GM19395 (cell line): ENCODE results near the gene ISG20.

ENCODE experiments used
- ATAC-seq: cut with Tn5 transposase; IDR thresholded peaks from one replicate; pipeline ENCODE4 v1.9.1; 2021; ENCODE audit warnings: mild to moderate bottlenecking, moderate library complexity; ENCODE audit not compliant: unreplicated experiment

ISG20 gene

DNA sequence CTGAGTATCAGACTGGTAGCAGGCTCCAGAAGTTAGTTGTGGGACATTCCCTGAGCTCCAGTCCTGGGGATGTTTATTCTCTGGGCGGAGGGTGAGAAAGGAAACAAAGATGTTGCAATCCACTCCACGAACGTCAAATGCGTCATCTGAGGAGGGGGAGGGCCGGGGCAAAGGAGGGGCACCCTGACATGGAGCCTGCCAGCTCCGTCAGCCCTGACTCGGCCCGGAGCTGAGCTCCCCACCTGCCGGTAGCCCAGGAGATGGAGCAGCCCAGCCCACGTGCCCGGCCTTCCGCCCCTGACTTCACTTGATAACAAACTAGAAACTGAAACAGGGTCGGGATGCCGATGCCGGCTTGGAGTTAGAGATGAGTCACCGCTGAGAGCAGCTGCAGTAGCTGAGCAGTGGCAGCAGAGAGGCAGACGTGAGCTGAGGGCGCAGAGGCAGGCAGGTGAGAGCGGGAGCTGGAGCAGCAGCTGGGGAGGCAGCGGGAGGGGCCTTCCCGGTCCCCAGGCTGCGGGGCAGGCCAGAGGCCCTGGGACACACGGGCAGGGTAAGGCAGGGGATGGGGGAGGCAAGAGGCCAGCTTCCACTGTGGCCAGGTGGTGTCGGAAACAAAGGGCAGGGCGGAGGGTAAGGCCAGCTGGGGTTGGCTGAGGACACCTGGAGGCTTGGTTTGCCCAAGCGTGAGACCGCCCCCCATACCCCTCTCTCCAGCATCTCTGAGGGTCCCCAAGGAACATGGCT, at the start of gene ISG20:
ISG20 (plus strand) TSS at position 391 of the 747 bp plus-strand sequence; CDS start at position 742, 351 bp downstream.
- ATAC-seq = peak; percentile 70

DNA sequence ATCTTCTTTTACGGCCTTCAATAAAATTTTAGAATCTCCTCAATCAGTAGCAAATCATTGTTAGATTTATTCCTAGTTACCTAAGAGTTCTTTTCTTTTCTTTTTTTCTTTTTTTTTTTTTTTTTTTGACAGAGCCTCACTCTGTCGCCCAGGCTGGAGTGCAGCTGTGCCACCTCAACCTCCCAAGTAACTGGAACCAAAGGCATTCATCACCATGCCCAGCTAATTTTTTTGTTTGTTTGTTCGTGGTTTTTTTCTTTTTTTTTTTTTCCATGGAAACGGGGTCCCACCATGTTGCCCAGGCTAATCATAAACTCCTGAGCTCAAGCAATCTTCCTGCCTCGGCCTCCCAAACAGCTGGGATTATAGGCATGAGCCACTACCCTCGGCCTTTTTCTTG, 48.1 kb upstream of the ISG20 start:
- ATAC-seq = no peak

DNA sequence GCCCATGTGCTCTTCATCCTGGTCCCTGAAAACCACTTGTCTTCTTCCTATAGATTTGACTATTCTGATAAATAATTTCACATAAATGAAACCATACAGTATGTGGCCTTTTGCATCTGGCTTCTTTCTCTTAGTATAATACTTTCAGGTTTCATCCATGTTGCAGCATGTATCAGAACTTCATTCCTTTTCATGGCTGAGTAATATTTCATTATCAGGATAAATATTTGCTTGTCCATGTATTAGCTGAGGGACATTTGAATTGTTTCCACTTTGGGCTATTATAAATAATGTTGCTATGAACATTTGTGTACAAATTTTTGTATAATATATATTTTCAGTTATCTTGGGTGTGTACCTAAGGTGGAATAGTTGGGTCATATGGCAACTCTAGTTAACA, 47.4 kb upstream of the ISG20 start:
- no peak for ATAC-seq

DNA sequence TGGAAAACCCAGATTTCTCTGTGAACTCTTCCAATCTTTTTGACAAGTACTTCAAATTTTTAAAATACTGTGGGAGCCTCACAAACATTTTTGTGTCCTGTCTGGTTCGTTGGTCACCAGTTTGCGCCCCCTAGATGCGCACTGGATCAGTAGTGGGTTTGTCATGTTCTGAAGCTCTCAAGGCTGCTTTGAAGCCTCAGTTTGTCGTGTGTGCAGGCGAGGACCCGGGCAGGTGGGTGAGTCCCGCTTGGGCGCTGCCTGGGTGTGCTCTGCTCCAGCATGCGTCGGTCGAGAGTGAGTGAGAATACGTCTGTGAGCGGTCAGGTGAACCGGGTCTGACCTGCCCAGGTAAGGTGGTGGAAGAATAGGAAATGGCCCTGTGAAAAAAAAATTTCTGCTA, 34.9 kb upstream of the ISG20 start:
- no peak for ATAC-seq

DNA sequence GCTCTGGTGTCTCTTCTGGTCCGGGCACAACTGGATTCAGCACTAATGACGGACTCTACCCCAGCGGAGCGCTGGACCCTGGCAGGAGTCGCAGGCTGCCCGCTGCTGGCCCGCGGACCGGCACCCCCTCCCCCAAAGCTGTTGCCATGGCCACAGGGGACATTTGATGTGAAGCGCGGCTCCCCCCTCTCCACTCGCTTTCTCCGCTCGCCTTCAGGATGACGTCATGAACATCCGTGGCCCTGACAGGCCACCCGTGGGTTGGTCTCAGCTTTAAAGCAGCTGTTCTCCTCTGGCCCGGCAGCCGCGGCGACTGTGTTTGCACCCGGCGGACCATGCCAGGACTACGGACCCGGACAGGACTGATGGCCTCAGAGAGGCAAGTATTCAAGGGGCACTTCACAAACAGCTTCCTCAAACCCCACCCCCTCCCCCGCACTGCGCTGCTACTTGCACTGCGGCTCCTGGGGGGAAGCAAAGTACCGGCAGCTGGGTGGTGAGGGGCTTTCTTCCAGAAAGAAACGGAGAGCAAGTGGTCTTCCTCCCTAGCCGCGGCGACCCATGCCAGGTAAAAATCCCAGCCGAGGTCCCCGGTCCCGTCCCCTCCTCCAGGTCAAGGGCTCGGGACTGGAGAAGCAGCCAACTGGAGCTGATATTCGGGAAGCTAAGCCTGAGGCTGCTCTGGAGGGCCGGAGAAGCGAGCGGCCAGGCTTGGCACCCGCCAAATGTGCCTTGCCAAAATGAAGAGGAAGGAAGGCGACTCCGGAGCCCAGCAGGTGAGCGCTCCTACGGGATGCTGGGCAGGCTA, 34.2 kb upstream of the ISG20 start:
- no peak for ATAC-seq

DNA sequence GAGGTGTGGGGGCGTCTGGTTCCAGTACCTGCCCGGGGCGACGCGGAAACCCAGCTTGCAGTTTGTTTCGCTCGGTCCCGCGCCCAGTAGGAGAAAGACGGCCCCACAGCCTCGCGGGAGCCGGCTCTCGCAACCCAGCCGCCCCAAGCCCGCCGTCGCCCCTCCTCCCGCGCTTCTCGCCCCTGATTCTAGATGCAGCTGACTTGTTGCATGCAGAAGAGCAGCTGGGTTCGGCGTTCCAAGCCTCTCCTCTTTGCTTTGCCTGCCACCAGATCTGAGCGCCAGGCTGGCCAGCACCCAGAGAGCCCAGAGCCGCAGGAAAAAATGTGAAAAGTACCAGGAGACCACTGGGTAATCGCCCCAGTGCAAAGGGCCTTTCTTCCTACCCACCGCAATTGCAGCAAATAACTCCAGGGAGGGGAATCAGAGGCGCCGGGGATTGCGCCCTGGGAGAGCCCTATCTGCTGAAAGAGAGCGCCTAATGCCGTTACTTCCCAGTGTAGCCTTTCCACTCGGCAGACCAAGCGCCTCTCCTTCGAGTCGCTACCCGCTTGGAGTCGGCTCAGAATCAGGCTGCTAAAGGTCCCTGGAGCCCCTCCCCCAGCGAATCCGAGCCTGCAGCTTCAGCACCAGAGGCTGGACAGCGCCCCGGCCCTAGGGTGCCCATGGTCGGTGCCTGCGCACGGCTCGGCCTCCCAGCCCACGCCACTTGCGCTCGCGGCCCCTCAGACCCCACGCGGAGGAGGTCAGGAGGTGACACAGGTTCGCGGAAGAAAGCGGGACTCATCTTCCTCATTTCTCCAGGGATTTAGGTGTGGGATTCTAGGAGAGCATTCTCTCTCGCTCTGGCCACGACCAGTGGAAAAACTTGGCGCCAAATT, 33.4 kb upstream of the ISG20 start:
- ATAC-seq = no peak

DNA sequence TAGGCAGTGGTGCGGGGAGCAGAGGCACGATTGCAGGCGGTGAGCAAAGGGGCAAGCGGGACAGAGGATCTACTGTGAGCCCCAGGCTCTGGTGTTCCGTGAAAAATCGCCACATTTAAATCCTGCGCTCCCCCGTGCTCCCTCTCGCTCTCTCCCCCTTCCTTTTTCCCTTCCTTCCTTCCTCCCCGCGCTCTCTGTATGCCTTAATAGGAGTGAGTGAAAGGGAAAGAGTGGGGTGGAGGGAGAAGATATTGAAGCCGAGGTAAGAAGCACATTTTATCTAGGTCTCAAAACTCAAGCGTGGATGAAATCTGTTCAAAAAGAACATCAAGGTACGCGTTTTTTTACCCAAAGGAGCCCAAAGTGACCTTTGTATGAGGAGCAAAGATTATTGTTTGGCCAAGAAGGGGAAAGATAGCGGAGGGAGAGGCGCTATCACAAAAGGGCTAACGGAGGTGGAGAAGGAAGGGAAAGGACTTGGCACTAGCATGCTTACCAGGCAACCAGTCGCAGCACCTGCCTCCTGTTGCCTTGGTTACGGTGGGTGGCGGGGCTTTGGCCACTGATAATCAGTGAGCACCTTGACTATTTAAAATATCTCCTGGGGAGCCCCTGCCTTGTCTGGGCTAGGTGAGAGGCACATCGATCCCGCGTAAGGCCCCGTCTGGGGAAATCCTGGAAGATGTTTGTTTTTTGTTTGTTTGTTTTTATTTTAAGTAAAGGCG, 32.6 kb upstream of the ISG20 start:
- no peak for ATAC-seq

DNA sequence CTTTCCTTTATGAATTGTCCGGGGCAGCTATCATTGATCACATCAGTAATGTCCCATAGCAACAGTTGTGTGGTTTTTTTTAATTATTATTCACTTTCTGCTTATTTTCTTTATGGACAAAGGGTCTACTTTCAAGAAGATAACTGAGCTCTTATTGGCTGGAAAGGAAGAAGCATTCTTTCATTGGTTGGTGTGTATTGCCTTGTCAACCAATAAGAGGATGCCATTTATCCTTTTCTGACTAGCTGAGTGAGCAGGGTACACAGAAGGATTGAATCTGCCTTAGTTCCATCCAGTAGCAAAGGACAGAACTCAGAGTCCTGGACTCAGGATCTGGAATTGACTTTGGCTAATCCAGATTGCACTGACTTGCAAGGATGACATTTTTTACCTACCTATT, 30.9 kb upstream of the ISG20 start:
- ATAC-seq = no peak

DNA sequence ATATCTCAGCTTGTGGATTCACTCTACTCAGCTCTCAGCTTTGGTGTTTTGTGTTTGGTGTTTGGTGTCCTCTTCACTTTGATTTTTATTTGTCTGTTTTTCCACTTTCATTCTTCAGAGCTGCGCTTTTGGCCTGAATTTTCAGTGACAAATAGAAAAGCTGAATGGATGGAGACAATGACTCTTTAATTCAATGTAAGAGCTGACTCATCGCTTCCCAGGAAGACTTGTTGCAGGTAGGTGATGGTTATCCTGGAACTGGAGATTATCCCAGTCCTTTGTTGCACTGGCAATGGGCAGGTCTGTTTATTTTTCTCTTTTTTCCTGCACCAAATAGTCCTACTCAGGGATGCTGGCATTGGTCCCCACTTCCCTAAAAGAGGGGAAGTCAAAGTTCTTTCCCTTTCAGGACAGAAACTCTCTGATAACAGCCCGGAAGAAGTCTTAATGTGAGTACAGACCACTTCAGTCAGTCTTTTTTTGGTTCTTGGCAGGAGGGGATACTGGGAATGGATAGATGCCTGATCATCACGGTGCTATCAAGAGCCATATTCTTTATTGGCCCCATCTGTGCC, 30.1 kb upstream of the ISG20 start:
- ATAC-seq = no peak

DNA sequence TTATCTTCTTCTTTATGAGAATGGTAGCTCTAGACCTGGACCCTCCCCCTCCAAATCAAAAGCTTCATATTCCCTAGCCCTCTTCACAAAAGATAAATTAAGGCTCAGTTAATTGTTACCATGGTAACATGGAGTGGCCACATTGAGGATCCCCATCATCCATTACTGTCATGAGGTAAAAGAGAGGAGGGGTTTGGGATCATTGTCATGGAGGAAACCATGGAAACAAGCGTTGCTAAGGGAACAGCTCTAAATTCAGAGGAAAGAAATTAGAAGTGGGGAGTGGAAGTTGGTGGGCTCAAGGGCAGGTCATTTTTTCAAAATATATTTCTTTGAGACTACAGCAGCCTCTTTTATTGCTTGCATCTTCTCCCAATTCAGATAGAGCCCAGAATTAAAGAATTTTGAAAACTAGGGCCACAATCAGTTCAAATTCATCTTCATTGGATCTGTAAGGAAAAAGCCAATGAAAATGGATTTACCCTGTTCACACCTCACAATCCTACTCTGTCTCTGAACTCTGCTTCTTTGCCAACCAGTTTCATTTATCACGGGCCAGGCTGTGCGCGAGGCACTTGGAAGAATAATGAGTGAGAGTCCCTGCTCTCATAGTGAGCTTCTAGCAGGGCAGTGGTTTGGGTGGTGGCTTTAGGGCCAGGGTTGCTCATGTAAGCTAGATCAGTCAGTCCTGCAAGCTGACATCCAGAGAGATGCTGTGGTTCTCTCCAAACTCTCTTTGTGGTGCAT, 29.3 kb upstream of the ISG20 start:
- no peak for ATAC-seq

DNA sequence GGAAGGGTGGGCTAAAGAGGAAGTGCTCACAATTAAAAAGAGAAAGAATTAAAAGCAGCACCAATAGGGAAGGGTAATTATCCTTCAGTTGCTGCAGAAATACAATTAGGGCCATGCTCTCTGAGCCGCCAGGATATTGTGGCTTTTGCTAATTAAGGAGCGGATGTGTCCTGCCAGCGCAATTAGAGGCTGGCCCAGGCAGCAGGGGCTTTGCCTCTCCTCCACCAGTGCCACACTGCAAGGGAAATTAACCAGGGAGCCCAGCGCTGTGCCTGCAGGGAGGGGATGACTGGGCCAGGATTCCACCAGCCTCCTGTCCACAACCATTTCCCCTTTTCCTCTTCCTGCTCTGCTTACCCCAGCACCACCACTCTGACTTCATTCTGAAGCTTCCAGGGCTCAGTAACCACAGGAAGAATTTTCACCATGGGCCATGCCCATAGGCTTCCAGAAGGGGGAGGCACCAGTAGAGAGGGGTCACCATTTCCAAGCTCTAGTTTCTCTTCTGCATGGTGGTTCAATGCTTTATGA, 28.1 kb upstream of the ISG20 start:
- no peak for ATAC-seq

DNA sequence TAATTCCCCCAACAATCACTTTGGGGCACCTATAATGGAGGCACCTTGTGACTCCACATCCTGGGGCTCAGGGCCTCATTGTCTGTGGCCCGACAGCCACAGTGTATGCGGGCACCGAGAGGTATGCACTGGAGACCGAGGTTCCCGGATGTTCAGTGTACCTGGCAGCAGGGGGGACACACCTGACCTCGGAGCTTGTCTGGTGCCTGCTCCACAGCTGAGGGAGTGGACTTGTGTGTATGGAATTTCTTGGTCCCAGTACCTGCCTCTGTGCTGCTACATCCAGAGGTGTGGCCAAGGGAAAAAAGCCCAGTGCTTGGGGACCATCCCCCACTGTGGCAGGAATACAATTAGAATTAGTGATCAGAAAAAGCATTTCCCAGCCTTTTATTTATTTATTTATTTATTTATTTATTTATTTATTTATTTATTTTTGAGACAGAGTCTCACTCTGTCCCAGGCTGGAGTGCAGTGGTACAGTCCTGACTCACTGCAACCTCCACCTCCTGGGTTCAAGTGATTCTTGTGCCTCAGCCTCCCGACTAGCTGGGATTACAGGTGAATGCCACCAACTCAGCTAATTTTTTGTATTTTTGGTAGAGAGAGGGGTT, 26.5 kb upstream of the ISG20 start:
- no peak for ATAC-seq

DNA sequence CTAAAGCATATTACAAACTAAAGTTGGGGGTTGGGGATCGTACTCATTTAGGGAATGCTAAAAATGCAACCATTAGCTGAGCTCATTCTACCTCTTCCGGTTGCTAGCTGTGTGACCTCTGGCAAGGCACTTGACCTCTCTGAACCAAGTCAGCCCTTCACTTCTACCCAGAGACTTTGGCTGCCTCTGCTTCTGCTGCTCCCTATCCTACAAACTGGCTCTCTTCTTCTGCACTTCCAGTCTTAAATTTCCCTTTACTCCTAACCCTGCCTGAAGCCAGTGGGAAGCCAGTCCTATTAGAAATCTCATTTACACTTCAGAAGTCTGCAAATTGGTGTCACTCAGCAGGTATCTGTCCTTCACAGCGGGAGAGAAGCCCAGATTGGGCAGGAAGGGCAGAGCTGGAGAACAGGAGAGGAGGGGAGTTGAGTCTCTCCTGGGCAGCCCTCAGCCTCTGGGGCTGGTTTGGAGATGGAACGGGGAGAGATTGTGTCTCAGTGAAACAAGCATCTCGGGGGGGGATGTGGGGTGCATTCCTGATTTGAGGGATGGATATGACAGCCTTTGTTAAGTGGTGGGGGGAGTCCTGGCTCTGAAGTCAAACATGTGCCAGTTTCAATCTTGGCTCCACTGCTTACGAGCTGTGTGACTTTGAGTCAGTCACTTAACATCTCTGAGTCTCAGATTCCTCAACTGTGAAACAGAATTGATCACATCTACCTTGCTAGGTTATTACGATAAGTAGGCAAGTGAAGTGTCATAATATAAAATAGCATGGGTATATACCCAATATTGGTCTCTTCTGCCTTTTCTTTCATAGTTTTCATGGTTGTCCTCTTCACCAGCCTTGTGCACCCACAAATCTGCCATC, 25.5 kb upstream of the ISG20 start:
- no peak for ATAC-seq

DNA sequence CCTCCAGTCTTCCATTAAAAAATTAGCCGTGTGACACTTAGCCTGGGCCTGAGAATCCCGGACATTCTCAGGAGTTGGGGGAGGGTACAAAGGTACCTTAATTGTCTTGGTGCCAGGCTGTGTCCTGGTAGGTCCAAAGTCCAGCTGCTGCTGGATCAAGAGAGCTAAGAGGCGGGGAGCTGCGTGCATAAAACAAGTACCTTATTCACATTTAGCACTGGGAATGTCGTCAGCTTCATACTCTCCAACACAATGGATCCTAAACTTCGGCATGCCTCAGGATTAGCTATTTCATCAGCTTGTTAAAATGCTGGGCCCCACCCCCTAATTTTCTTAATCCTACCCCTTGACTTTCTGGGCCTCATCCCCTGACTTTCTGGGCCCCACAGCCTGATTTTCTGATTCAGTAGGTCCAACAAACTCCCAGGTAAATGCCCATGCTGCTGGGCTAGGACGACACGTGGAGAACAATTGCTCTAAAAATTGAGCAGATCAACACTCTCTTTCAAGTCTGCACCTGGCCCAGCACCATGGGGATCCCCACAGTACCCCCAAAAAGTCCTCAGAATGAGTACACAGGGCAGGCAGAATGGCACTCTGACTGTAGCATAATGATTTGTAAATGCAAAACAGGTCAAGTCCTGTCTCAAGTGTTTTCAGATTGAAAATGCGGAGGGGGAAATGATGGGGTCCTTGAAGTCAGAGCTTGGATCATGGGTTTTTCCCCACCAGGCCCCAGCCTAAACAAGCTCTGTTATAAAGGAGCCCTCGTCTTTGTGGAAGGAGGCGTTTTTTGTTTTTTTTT, 23.3 kb upstream of the ISG20 start:
- ATAC-seq = peak; percentile 59

DNA sequence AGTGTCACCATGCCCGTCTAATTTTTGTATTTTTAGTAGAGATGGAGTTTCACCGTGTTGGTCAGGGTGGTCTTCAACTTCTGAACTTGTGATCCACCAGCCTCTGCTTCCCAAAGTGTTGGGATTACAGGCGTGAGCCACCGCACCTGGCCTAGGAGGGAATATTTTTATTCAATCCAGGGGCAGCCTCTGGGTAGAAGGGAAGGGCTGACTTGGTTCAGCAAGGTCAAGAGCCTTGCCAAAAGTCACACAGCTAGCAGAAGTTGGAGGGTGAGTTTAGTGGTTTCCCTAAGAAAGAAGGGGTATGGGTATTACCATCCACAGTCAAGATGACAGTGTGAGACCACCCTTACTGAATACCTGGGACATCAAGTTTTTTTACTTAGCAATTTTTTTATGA, 22.6 kb upstream of the ISG20 start:
- ATAC-seq = no peak

DNA sequence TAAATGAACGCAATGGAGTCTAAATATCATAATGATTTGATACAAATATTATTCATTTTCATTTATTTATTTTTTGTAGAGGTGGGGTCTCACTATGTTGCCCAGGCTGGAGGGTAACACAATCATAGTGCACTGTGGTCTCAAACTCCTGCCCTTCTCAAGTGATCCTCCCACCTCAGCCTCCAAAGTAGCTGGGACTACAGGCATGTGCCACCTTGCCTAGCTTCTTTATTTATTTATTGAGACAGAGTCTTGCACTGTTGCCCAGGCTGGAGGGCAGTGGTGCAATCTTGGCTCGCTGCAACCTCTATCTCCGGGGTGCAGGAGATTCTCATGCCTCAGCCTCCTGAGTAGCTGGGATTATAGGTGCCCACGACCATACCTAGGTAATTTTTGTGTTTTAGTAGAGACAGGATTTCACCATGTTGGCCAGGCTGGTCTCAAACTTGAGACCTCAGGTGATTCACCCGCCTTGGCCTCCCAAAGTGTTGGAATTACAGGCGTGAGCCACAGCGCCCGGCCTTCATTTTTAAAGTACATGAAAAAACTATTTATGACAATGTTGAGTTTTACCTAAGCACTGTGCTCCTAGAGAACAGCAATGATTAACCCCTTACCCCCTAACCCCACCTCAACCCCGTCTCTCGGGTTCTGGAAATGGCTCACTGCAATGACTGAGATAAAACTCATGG, 21.6 kb upstream of the ISG20 start:
- no peak for ATAC-seq

DNA sequence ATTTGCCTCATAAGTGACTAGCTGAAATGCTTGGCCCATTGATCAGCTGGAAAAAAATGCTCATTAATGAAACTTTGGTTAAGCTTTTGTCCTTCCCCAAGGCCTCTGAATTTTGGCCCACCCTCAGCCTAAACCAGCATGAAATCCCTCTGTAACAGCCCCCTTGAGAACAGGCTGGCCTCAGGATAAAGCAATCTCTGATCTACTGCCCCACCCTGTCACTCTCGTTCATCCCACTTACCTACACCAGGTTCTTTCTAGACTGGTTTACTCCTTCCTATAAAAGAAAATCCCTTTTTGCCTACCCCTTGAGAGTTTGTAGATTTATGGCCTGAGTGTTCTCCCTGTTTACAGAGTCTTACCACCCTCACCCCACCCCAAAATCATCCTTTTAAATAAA, 21.0 kb upstream of the ISG20 start:
- ATAC-seq = no peak
